GM20000 (cell line): ENCODE results near the gene SUPT3H.

Experiments used
- DNase-seq: peaks from one replicate; pipeline ENCODE4 v3.0.0; 2012; ENCODE audit warnings: low spot score
- CTCF ChIP-seq: IDR thresholded peaks from 2 replicates; pipeline ENCODE4 v1.5.1; 2012; ENCODE audit warnings: mild to moderate bottlenecking, control low read depth; ENCODE audit errors: extremely low read depth, missing control alignments

SUPT3H gene

GRCh38 chr6:45024610-45025009, 353.1 kb downstream of the SUPT3H start:
- no peak for DNase-seq
- TF ChIP-seq CTCF, result no peak

DNA sequence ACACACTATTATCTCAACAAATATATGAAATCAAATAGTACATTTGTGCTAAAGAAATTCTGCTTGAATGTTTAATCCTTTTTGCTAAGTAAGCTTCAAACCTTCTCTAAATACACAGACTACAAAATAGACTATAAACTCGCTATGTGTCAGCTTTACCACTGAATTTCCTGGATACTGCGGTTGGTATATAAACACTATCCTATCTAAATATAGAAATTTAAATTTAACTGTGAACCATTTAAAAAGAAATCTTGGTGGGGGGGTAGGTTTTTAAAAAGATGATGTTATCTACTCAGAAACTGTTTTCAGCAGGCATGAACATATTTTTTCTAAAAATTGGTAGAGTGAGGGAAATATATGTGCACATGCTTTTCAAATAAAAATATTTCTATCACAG, 356.1 kb downstream of the SUPT3H start:
- DNase-seq, result no peak
- no peak for TF ChIP-seq CTCF

DNA sequence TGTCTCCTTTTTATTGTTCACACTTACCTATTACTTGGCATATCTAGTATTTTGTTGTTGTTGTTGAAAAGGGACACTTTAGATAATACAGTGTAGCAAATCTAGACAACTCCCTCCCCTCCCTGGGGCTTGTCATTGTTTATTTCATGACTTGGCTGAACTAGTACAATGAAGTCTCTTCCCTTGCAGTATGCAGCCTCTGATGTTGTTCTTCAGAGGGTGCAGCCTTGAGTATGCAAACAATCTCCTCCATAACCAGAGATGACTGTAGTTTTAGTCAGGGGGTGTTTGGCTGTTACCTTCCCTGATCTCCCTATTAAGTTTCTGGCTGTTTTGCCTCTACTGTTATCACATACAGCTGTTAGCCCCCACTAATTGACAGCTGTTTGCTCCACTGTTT, 365.0 kb downstream of the SUPT3H start:
- DNase-seq, result no peak
- TF ChIP-seq CTCF, result no peak

DNA sequence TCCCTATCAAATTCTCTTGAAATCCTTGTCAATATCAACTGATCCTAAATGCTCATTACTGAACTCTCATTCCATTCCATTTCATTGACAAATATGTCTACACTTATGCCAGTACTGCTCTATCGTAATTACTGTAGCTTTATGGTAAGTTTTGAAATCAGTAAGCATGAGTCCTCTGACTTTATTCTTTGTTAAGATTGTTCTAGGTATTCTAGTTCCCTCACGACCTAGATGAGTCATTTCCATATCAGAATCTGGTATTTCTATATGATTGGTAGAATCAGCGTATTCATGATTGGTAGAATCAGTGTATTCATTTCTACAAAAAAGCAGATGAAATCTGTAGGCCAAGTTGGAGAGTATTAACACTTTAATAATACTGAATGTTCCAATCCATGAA, 368.2 kb downstream of the SUPT3H start:
- TF ChIP-seq CTCF, result no peak
- no peak for DNase-seq

GRCh38 chr6:45006893-45007292, 370.8 kb downstream of the SUPT3H start:
- no peak for DNase-seq
- no peak for TF ChIP-seq CTCF

DNA sequence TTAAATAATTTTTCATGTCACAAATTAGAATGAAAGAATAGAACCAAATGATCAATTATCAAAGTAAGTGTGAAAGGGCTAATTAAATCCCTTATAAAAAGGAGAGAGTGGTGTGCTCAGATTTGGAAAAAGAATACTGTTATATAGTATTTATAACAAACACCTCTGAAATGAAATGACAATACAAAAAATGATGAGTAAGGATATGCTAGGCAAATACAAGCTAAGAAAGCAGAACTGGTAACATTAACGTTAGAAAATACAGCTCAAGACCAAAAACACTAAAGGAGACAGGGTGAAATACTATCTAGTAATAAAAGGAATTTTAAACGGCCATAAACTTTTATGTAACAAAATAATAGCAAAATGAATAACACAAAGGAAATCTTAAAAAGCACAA, 373.8 kb downstream of the SUPT3H start:
- no peak for DNase-seq
- TF ChIP-seq CTCF, result no peak

DNA sequence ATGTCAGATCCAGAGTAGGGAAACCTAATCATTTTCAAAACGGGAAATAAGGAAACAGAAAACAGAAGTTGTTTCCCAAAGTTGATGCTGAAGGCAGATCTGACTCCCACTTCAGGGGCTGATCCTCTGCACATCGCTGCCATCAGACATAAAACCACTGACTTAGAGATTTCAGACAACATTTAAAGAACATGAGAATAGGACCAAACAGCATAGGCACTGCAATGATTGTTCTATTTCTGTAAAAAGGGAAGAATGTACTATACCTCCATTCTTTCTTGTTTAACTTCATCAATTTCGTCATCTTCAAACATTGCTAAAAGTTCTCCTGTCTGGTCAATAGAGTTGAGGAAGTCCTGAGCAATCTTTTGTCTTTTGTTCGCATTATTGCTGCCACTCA, 374.3 kb downstream of the SUPT3H start:
- TF ChIP-seq CTCF, result no peak
- DNase-seq, result no peak
